HL-60 (cell line): ENCODE measurements around the gene TMEM250.

Experiments
- DNase-seq, 2 experiments: peaks; one replicate each; pipeline ENCODE4 v3.0.0-alpha.2; 2010 to 2020; ENCODE audit warnings: low read depth in 1 of 2, low spot score in 1 of 2
- H3K27ac ChIP-seq: fragments of 250-450 bp; sonication (Bioruptor Pico); replicated peaks from 2 replicates; pipeline ENCODE4 v1.5.1; 2020; ENCODE audit warnings: mild to moderate bottlenecking, moderate library complexity
- H3K27me3 ChIP-seq: fragments of 250-450 bp; sonication (Bioruptor Pico); 2 replicates; pipeline ENCODE4 v1.5.1; 2021; ENCODE audit warnings: mild to moderate bottlenecking, moderate library complexity; ENCODE audit not compliant: insufficient read depth, poor library complexity, severe bottlenecking
- H3K4me3 ChIP-seq: replicated peaks from 2 replicates; pipeline ENCODE4 v1.5.1; 2011; ENCODE audit warnings: mild to moderate bottlenecking, control low read depth, low read length; ENCODE audit not compliant: insufficient read depth
- GABPA ChIP-seq: IDR thresholded peaks from 2 replicates; pipeline ENCODE4 v1.6.1; 2012; ENCODE audit warnings: low read depth
- POLR2AphosphoS5 ChIP-seq: IDR thresholded peaks from 2 replicates; pipeline ENCODE4 v1.6.1; 2012; ENCODE audit warnings: low read depth
- REST ChIP-seq: IDR thresholded peaks from 2 replicates; pipeline ENCODE4 v1.6.1; 2012; ENCODE audit warnings: low read depth; ENCODE audit not compliant: insufficient replicate concordance
- SPI1 ChIP-seq: IDR thresholded peaks from 2 replicates; pipeline ENCODE4 v1.6.1; 2012; ENCODE audit warnings: low read depth, mild to moderate bottlenecking, borderline replicate concordance
- TF ChIP-seq, protein P1 (sequence below): IDR thresholded peaks from one replicate; pipeline ENCODE4 v1.5.1; 2011; ENCODE audit warnings: low read length, control low read depth, inconsistent platforms; ENCODE audit not compliant: insufficient read depth

The TMEM250 gene

GRCh38 chr9:136135326-136136126 is 16.9 kb upstream of the TMEM250 start:
- Histone ChIP-seq H3K27ac (no peak overlapping the region), H3K4me3 (no peak overlapping the region), H3K27me3 (peaks cover 36% of the 10 kb centered on the region)
- DNase-seq: no peak
- TF ChIP-seq, protein P1, sequence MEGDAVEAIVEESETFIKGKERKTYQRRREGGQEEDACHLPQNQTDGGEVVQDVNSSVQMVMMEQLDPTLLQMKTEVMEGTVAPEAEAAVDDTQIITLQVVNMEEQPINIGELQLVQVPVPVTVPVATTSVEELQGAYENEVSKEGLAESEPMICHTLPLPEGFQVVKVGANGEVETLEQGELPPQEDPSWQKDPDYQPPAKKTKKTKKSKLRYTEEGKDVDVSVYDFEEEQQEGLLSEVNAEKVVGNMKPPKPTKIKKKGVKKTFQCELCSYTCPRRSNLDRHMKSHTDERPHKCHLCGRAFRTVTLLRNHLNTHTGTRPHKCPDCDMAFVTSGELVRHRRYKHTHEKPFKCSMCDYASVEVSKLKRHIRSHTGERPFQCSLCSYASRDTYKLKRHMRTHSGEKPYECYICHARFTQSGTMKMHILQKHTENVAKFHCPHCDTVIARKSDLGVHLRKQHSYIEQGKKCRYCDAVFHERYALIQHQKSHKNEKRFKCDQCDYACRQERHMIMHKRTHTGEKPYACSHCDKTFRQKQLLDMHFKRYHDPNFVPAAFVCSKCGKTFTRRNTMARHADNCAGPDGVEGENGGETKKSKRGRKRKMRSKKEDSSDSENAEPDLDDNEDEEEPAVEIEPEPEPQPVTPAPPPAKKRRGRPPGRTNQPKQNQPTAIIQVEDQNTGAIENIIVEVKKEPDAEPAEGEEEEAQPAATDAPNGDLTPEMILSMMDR: no peak
- TF ChIP-seq POLR2AphosphoS5: no peak
- no peak for TF ChIP-seq GABPA
- TF ChIP-seq SPI1: no peak
- TF ChIP-seq REST: no peak

- H3K4me3 ChIP-seq: no peak overlapping the region
- no peak for TF ChIP-seq REST
- no peak for TF ChIP-seq GABPA
- no peak for TF ChIP-seq POLR2AphosphoS5
- no peak for TF ChIP-seq SPI1
- TF ChIP-seq, protein P1: no peak
- peaks cover 48% of the 10 kb centered on the region for H3K27me3 ChIP-seq
- no peak overlapping the region for H3K27ac ChIP-seq
- DNase-seq: no peak
These were observed 15.3 kb upstream of the TMEM250 start for GRCh38 chr9:136133959-136134484.

DNA sequence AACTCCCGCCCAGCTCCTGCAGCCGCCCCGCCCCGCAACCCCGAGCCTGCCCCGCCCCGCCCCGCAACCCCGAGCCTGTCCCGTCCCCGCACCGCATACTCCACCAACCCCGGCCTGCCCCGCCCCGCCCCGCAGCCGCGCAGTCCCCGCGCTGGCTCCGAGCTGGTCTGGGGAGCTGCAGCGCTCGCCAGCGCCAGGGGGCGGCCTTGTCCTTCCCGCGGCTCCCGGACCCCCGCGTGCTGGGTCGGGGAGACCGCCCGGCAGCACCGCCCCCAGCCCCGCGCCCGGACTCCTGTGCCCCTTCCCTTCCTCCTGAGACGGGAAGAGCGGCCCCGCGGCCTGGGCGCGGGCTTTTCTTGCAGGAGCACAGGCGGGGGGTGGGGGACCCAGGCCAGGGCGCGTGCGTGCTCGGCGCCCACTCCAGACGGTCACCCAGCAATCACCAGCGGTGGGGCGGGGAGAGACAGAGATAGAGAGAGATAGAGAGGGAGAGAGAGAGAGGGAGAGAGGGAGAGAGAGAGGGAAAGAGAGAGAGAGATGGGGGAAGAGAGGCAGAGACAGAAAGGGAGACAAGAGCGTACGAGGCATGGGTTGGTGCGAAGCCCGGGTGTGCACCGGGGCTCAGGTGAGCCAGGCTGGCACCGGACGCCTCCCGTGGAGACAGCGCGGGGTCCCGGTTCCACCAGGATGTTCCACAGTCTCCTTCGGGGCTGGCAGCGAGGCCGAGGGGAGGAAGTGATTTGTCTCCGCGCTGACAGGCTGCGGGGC is 14.7 kb upstream of the TMEM250 start:
- TF ChIP-seq REST (no peak), GABPA (no peak), SPI1 (no peak), POLR2AphosphoS5 (no peak)
- TF ChIP-seq, protein P1: no peak
- H3K4me3 ChIP-seq: no peak overlapping the region
- H3K27ac ChIP-seq: no peak overlapping the region
- H3K27me3 ChIP-seq: peaks cover 51% of the 10 kb centered on the region
- peak in 1 of 2 experiments; percentile 34 for DNase-seq
